HEK293 (cell line): ENCODE results near the gene ABHD16A.

Source experiments
- BCL11B ChIP-seq: fragments of 450-650 bp; formaldehyde crosslinking; IDR thresholded peaks from 2 replicates; pipeline ENCODE4 v1.5.1; 2016; ENCODE audit warnings: low read depth, missing biosample characterization, missing genetic modification characterization
- GFI1B ChIP-seq: fragments of 450-650 bp; formaldehyde crosslinking; IDR thresholded peaks from 2 replicates; pipeline ENCODE4 v1.5.1; 2016; ENCODE audit warnings: missing biosample characterization, missing genetic modification characterization
- GLI4 ChIP-seq: fragments of 450-650 bp; formaldehyde crosslinking; IDR thresholded peaks from 2 replicates; pipeline ENCODE4 v1.5.1; 2016; ENCODE audit warnings: missing biosample characterization, missing genetic modification characterization
- GLIS1 ChIP-seq: fragments of 450-650 bp; formaldehyde crosslinking; IDR thresholded peaks from 2 replicates; pipeline ENCODE4 v1.5.1; 2016; ENCODE audit warnings: missing biosample characterization, missing genetic modification characterization
- HOXC10 ChIP-seq: sonication (generic); formaldehyde crosslinking; IDR thresholded peaks from 2 replicates; pipeline ENCODE4 v1.8.1; 2023; ENCODE audit warnings: mild to moderate bottlenecking, missing genetic modification reagents
- KLF9 ChIP-seq: fragments of 450-650 bp; formaldehyde crosslinking; IDR thresholded peaks from 2 replicates; pipeline ENCODE4 v1.5.1; 2016; ENCODE audit warnings: missing biosample characterization, missing genetic modification characterization, low read depth
- MYNN ChIP-seq: fragments of 450-650 bp; formaldehyde crosslinking; IDR thresholded peaks from 2 replicates; pipeline ENCODE4 v1.5.1; 2016; ENCODE audit warnings: missing biosample characterization, missing genetic modification characterization, borderline replicate concordance
- OVOL3 ChIP-seq: fragments of 450-650 bp; formaldehyde crosslinking; IDR thresholded peaks from 2 replicates; pipeline ENCODE4 v1.5.1; 2016; ENCODE audit warnings: missing biosample characterization, missing genetic modification characterization
- SETDB1 ChIP-seq: IDR thresholded peaks from one replicate; pipeline ENCODE4 v1.6.1; 2017; ENCODE audit warnings: mild to moderate bottlenecking, low read length, moderate library complexity, mixed read lengths; ENCODE audit not compliant: insufficient read length
- SP2 ChIP-seq: fragments of 450-650 bp; formaldehyde crosslinking; IDR thresholded peaks from 2 replicates; pipeline ENCODE4 v1.5.1; 2016; ENCODE audit warnings: missing biosample characterization, missing genetic modification characterization
- ZBTB20 ChIP-seq: fragments of 450-650 bp; formaldehyde crosslinking; IDR thresholded peaks from 2 replicates; pipeline ENCODE4 v1.5.1; 2016; ENCODE audit warnings: missing biosample characterization, missing genetic modification characterization
- ZNF133 ChIP-seq: fragments of 450-650 bp; formaldehyde crosslinking; IDR thresholded peaks from 2 replicates; pipeline ENCODE4 v1.5.1; 2016; ENCODE audit warnings: missing biosample characterization, missing genetic modification characterization
- ZNF19 ChIP-seq: fragments of 450-650 bp; formaldehyde crosslinking; IDR thresholded peaks from 2 replicates; pipeline ENCODE4; 2016; ENCODE audit warnings: missing biosample characterization, missing genetic modification characterization, low read depth
- ZNF202 ChIP-seq: fragments of 450-650 bp; formaldehyde crosslinking; IDR thresholded peaks from 2 replicates; pipeline ENCODE4 v1.5.1; 2016; ENCODE audit warnings: missing biosample characterization, missing genetic modification characterization, borderline replicate concordance
- ZNF274 ChIP-seq, 2 experiments: fragments of 200-500 bp in 1 of 2; fragments of 450-650 bp in 1 of 2; sonication (Bioruptor generic) in 1 of 2; formaldehyde crosslinking in 1 of 2; IDR thresholded peaks; 2 replicates each; pipeline versions ENCODE4 v1.5.1 to v1.6.1; 2014 to 2016; ENCODE audit warnings: borderline replicate concordance in 1 of 2, inconsistent platforms in 1 of 2, low read length in 1 of 2, missing biosample characterization in 1 of 2, missing genetic modification characterization in 1 of 2
- ZNF350 ChIP-seq: fragments of 450-650 bp; formaldehyde crosslinking; IDR thresholded peaks from 2 replicates; pipeline ENCODE4 v1.5.0; 2017; ENCODE audit warnings: missing biosample characterization, mild to moderate bottlenecking, missing genetic modification characterization
- ZNF48 ChIP-seq: fragments of 450-650 bp; formaldehyde crosslinking; IDR thresholded peaks from 2 replicates; pipeline ENCODE4 v1.5.1; 2016; ENCODE audit warnings: missing biosample characterization, missing genetic modification characterization
- ZNF549 ChIP-seq: fragments of 450-650 bp; IDR thresholded peaks from 2 replicates; pipeline ENCODE4 v1.5.1; 2018; ENCODE audit warnings: missing biosample characterization, missing genetic modification characterization, mild to moderate bottlenecking, inconsistent platforms, moderate library complexity
- ZNF626 ChIP-seq: fragments of 450-650 bp; sonication (Bioruptor Pico); formaldehyde crosslinking; IDR thresholded peaks from 2 replicates; pipeline ENCODE4 v1.5.1; 2018; ENCODE audit warnings: missing biosample characterization, missing genetic modification characterization, inconsistent platforms
- ZNF707 ChIP-seq: fragments of 450-650 bp; formaldehyde crosslinking; IDR thresholded peaks from 2 replicates; pipeline ENCODE4 v1.5.1; 2016; ENCODE audit warnings: missing biosample characterization, missing genetic modification characterization
- ZNF785 ChIP-seq: fragments of 450-650 bp; formaldehyde crosslinking; IDR thresholded peaks from 2 replicates; pipeline ENCODE4 v1.5.1; 2016; ENCODE audit warnings: missing biosample characterization, missing genetic modification characterization
- ZSCAN16 ChIP-seq: fragments of 450-650 bp; formaldehyde crosslinking; IDR thresholded peaks from 2 replicates; pipeline ENCODE4 v1.5.1; 2016; ENCODE audit warnings: missing biosample characterization, missing genetic modification characterization
- TF ChIP-seq, protein P1 (sequence below): fragments of 450-650 bp; formaldehyde crosslinking; IDR thresholded peaks from 2 replicates; pipeline ENCODE4 v1.5.1; 2016; ENCODE audit warnings: missing biosample characterization, missing genetic modification characterization
- TF ChIP-seq, protein P2 (sequence below): fragments of 450-650 bp; formaldehyde crosslinking; IDR thresholded peaks from 2 replicates; pipeline ENCODE4 v1.5.1; 2016; ENCODE audit warnings: missing biosample characterization, missing genetic modification characterization
- TF ChIP-seq, protein P3 (sequence below): fragments of 450-650 bp; formaldehyde crosslinking; IDR thresholded peaks from 2 replicates; pipeline ENCODE4 v1.5.1; 2017; ENCODE audit warnings: missing biosample characterization, mild to moderate bottlenecking, missing genetic modification characterization, moderate library complexity
- TF ChIP-seq, protein P4 (sequence below): sonication (generic); formaldehyde crosslinking; IDR thresholded peaks from 2 replicates; pipeline ENCODE4 v1.8.1; 2022; ENCODE audit warnings: mild to moderate bottlenecking, moderate library complexity, missing genetic modification reagents
- TF ChIP-seq, protein P5 (sequence below): fragments of 450-650 bp; formaldehyde crosslinking; IDR thresholded peaks from 2 replicates; pipeline ENCODE4 v1.5.1; 2016; ENCODE audit warnings: missing biosample characterization, missing genetic modification characterization
- TF ChIP-seq, protein P6 (sequence below): fragments of 450-650 bp; formaldehyde crosslinking; IDR thresholded peaks from 2 replicates; pipeline ENCODE4 v1.5.1; 2016; ENCODE audit warnings: missing biosample characterization, missing genetic modification characterization
- TF ChIP-seq, protein P7 (sequence below): fragments of 450-650 bp; formaldehyde crosslinking; IDR thresholded peaks from 2 replicates; pipeline ENCODE4 v1.5.1; 2016; ENCODE audit warnings: missing biosample characterization, missing genetic modification characterization

ABHD16A gene

DNA sequence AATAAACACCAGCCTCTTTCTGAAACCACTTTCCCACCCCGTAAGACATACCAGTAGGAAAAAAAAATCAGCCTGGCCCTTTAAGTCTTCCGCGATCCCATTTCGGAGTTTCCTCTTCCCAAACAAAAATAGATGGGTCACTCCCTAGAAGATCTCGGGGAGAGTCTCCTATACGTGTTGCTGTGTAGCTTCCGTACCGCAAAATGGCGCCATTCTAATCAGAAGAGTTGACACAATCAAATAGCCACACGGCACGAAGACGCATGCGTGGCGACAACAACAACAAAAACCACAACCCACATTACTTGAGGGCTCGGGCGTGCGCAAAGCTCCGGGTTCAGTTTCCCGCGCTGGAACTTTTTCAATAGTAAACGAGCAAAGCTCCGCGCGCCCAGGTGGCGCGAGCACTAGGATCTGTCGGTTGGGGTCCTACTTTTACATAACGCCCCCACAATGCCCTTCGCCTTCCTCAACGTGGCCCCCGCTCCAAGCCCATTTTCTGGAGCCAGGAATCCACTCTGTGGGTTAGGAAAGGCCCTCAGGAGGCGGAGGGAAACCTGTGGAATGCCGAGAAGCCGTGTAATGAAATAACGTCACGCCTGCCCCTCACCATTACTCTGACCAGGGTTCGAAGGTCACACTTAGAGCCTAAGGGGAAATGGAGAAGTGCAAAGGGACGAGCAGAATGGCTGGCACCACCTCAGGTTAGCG, 38.2 kb downstream of the ABHD16A start, which contains the start of gene GPANK1 (continued):
- TF ChIP-seq, protein P1, sequence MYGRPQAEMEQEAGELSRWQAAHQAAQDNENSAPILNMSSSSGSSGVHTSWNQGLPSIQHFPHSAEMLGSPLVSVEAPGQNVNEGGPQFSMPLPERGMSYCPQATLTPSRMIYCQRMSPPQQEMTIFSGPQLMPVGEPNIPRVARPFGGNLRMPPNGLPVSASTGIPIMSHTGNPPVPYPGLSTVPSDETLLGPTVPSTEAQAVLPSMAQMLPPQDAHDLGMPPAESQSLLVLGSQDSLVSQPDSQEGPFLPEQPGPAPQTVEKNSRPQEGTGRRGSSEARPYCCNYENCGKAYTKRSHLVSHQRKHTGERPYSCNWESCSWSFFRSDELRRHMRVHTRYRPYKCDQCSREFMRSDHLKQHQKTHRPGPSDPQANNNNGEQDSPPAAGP (tag by site-specific recombination), result 0 out of 2 replicates have a peak, but pooled peaks have one; percentile 33
- TF ChIP-seq ZNF626 (tag by site-specific recombination) (no peak), ZNF549 (tag by site-specific recombination) (no peak), ZNF133 (no peak), ZNF48 (tag by site-specific recombination) (no peak), MYNN (tag by site-specific recombination) (0 out of 2 replicates have a peak, but pooled peaks have one; percentile 35), HOXC10 (CRISPR knock-in tag) (no peak), ZNF350 (tag by site-specific recombination) (no peak), ZNF19 (tag by site-specific recombination) (no peak), ZNF274 (IDR thresholded peaks at IDR 0.05; ENCODE audit: low read length) (no peak), ZNF274 (tag by site-specific recombination; IDR thresholded peaks at IDR 0.05; ENCODE audit: borderline replicate concordance) (no peak), ZNF202 (no peak), SP2 (tag by site-specific recombination) (no peak), OVOL3 (tag by site-specific recombination) (no peak), GFI1B (tag by site-specific recombination) (no peak), ZBTB20 (tag by site-specific recombination) (no peak), GLI4 (tag by site-specific recombination) (no peak), ZNF707 (tag by site-specific recombination) (no peak), KLF9 (tag by site-specific recombination) (no peak), BCL11B (tag by site-specific recombination) (no peak), ZSCAN16 (no peak; the same call in 1 of the 2 replicates), ZNF785 (tag by site-specific recombination) (no peak), GLIS1 (tag by site-specific recombination) (no peak), SETDB1 (no peak)
- TF ChIP-seq, protein P2, sequence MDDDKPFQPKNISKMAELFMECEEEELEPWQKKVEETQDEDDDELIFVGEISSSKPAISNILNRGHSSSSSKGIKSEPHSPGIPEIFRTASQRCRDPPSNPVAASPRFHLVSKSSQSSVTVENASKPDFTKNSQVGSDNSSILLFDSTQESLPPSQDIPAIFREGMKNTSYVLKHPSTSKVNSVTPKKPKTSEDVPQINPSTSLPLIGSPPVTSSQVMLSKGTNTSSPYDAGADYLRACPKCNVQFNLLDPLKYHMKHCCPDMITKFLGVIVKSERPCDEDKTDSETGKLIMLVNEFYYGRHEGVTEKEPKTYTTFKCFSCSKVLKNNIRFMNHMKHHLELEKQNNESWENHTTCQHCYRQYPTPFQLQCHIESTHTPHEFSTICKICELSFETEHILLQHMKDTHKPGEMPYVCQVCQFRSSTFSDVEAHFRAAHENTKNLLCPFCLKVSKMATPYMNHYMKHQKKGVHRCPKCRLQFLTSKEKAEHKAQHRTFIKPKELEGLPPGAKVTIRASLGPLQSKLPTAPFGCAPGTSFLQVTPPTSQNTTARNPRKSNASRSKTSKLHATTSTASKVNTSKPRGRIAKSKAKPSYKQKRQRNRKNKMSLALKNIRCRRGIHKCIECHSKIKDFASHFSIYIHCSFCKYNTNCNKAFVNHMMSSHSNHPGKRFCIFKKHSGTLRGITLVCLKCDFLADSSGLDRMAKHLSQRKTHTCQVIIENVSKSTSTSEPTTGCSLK (tag by site-specific recombination), result no peak
- TF ChIP-seq, protein P3, sequence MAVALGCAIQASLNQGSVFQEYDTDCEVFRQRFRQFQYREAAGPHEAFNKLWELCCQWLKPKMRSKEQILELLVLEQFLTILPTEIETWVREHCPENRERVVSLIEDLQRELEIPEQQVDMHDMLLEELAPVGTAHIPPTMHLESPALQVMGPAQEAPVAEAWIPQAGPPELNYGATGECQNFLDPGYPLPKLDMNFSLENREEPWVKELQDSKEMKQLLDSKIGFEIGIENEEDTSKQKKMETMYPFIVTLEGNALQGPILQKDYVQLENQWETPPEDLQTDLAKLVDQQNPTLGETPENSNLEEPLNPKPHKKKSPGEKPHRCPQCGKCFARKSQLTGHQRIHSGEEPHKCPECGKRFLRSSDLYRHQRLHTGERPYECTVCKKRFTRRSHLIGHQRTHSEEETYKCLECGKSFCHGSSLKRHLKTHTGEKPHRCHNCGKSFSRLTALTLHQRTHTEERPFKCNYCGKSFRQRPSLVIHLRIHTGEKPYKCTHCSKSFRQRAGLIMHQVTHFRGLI (tag by site-specific recombination), result peak; percentile 98
- TF ChIP-seq, protein P4, sequence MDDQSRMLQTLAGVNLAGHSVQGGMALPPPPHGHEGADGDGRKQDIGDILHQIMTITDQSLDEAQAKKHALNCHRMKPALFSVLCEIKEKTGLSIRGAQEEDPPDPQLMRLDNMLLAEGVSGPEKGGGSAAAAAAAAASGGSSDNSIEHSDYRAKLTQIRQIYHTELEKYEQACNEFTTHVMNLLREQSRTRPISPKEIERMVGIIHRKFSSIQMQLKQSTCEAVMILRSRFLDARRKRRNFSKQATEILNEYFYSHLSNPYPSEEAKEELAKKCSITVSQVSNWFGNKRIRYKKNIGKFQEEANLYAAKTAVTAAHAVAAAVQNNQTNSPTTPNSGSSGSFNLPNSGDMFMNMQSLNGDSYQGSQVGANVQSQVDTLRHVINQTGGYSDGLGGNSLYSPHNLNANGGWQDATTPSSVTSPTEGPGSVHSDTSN, result no peak
- TF ChIP-seq, protein P5, sequence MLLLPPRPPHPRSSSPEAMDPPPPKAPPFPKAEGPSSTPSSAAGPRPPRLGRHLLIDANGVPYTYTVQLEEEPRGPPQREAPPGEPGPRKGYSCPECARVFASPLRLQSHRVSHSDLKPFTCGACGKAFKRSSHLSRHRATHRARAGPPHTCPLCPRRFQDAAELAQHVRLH, result no peak
- TF ChIP-seq, protein P6, sequence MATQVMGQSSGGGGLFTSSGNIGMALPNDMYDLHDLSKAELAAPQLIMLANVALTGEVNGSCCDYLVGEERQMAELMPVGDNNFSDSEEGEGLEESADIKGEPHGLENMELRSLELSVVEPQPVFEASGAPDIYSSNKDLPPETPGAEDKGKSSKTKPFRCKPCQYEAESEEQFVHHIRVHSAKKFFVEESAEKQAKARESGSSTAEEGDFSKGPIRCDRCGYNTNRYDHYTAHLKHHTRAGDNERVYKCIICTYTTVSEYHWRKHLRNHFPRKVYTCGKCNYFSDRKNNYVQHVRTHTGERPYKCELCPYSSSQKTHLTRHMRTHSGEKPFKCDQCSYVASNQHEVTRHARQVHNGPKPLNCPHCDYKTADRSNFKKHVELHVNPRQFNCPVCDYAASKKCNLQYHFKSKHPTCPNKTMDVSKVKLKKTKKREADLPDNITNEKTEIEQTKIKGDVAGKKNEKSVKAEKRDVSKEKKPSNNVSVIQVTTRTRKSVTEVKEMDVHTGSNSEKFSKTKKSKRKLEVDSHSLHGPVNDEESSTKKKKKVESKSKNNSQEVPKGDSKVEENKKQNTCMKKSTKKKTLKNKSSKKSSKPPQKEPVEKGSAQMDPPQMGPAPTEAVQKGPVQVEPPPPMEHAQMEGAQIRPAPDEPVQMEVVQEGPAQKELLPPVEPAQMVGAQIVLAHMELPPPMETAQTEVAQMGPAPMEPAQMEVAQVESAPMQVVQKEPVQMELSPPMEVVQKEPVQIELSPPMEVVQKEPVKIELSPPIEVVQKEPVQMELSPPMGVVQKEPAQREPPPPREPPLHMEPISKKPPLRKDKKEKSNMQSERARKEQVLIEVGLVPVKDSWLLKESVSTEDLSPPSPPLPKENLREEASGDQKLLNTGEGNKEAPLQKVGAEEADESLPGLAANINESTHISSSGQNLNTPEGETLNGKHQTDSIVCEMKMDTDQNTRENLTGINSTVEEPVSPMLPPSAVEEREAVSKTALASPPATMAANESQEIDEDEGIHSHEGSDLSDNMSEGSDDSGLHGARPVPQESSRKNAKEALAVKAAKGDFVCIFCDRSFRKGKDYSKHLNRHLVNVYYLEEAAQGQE (tag by site-specific recombination), result no peak
- TF ChIP-seq, protein P7, sequence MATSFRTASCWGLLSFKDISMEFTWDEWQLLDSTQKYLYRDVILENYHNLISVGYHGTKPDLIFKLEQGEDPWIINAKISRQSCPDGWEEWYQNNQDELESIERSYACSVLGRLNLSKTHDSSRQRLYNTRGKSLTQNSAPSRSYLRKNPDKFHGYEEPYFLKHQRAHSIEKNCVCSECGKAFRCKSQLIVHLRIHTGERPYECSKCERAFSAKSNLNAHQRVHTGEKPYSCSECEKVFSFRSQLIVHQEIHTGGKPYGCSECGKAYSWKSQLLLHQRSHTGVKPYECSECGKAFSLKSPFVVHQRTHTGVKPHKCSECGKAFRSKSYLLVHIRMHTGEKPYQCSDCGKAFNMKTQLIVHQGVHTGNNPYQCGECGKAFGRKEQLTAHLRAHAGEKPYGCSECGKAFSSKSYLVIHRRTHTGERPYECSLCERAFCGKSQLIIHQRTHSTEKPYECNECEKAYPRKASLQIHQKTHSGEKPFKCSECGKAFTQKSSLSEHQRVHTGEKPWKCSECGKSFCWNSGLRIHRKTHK (tag by site-specific recombination), result no peak
